Vagina (tissue), 2 donors: ENCODE data around the gene TK2.

Source experiments
- CTCF ChIP-seq, 3 experiments: fragments of 450-650 bp in 2 of 3; fragments of 200-600 bp in 1 of 3; sonication (generic) in 1 of 3; IDR thresholded peaks; one replicate each; pipeline ENCODE4 v1.5.1; 2017 to 2019; ENCODE audit warnings: antibody characterized with exemption in 3 of 3, mild to moderate bottlenecking in 2 of 3, moderate library complexity in 2 of 3
- POLR2A ChIP-seq, 2 donors: fragments of 450-650 bp; IDR thresholded peaks; one replicate each; pipeline ENCODE4 v1.6.1; 2017; ENCODE audit warnings: antibody characterized with exemption in 2 of 2, mild to moderate bottlenecking in 2 of 2, moderate library complexity in 2 of 2

GRCh38 chr16:66502020-66502913, 47.7 kb downstream of the TK2 start:
- TF ChIP-seq CTCF (IDR thresholded peaks at IDR 0.05) = no peak
- TF ChIP-seq POLR2A (IDR thresholded peaks at IDR 0.05) = no peak
